Esophagus (tissue), 2 donors: ENCODE measurements around the gene POLA2. TPM values are rescaled to one million over a fixed set of nuclear protein-coding genes. Genes with fewer than 3 reads are reported as not detected.
A peak's percentile ranks its signal among the peaks of the same experiment; 100 is the strongest.
"Not testable (repeated sequence)": the region's sequence is repeated elsewhere in the genome, so short reads cannot be mapped to it uniquely, and the experiment has no call there.

Experiments used
- H3K27ac ChIP-seq, 2 donors: one replicate each; pipeline ENCODE4 v1.5.1; 2013; ENCODE audit warnings: low read depth in 2 of 2, mild to moderate bottlenecking in 2 of 2, inconsistent platforms in 1 of 2, low read length in 1 of 2, moderate library complexity in 1 of 2
- H3K27me3 ChIP-seq, 2 donors: one replicate each; pipeline ENCODE4 v1.6.1; 2013; ENCODE audit warnings: low read length in 2 of 2, control low read depth in 1 of 2, mild to moderate bottlenecking in 1 of 2; ENCODE audit not compliant: insufficient read depth in 2 of 2, control insufficient read depth in 1 of 2
- H3K36me3 ChIP-seq, 2 donors: one replicate each; pipeline ENCODE4 v1.6.1; 2013; ENCODE audit warnings: low read length in 1 of 2; ENCODE audit not compliant: control insufficient read depth in 2 of 2, insufficient read depth in 2 of 2
- H3K4me1 ChIP-seq, 2 donors: one replicate each; pipeline ENCODE4 v1.6.1; 2013; ENCODE audit warnings: low read length in 1 of 2; ENCODE audit not compliant: control insufficient read depth in 2 of 2, insufficient read depth in 2 of 2
- H3K4me3 ChIP-seq, 2 donors: one replicate each; pipeline ENCODE4 v1.5.1; 2013; ENCODE audit warnings: low read length in 2 of 2, mild to moderate bottlenecking in 2 of 2, low read depth in 1 of 2, moderate library complexity in 1 of 2
- H3K9me3 ChIP-seq, 2 donors: one replicate each; pipeline ENCODE4 v1.6.1; 2013; ENCODE audit warnings: mild to moderate bottlenecking in 2 of 2, low read depth in 1 of 2, low read length in 1 of 2, moderate library complexity in 1 of 2; ENCODE audit not compliant: control insufficient read depth in 2 of 2, insufficient read depth in 1 of 2
- WGBS, 2 donors: extraction: QIAGEN DNeasy Blood & Tissue Kit; methylation state at CpG; one replicate each; pipeline ENCODE4 v1.1.7; 2013; 5-methylcytosine and 5-hydroxymethylcytosine counted together
- polyA plus RNA-seq, 2 donors: library from polyadenylated mRNA; stranded (reverse); fragments of 200-250 nt; gene quantifications; one replicate each; pipeline ENCODE4 v1.2.3, GENCODE V29; 2013
- donor health status: healthy with polysubstance abuse.
- donor health status: Bipolar disorder and iron deficiency.

The POLA2 gene
- polyA plus RNA-seq, 2 donors: 8.5 to 9.2 TPM

- Histone ChIP-seq H3K36me3 (no peaks in the 10 kb centered on the region), H3K27me3 (no peaks in the 10 kb centered on the region), H3K4me3 (no peak overlapping the region), H3K9me3 (no peaks in the 10 kb centered on the region), H3K27ac (no peak overlapping the region), H3K4me1 (peaks cover 0 to 2% of the 10 kb centered on the region in 2 donors)
- WGBS, 2 donors: 94 to 95% methylated on average over 17 of the region's 17 CpGs
These were observed 1.5 kb upstream of the POLA2 start for GRCh38 chr11:65260302-65260701.

DNA sequence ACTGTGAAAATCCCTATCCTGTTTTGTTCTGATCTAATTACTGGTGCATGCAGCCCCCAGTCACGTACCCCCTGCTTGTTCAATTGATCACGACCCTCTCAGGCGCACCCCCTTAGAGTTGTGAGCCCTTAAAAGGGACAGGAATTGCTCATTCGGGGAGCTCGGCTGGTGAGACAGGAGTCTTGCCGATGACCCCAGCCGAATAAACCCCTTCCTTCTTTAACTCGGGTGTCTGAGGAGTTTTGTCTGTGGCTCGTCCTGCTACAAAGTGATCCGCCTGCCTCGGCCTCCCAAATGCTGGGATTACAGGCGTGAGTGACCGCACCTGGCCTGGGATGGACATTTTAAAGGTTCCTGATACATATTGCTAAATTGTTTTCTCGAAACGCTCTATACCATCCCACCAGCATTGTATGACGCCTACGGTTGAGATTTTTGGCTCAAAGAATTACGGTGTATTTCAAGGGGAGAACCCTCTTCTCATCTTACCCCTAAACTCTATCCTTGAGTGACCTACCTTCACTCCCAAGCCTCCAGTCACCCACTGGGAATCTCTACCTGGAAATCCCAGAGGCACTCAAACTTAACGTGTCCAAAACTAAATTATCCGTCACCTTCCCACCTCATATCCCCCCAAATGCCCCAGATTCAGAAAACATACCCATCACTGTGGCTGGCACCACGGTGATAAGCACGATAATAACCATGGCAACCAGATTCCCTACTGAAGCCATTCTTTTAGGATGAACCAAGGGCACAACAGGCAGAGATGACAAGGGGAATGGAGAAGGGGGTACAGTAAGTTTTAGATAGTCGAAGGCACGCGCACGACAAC is 789 bp upstream of the POLA2 start:
- WGBS, 2 donors: 61 to 63% methylated on average over 26 of the region's 26 CpGs

DNA sequence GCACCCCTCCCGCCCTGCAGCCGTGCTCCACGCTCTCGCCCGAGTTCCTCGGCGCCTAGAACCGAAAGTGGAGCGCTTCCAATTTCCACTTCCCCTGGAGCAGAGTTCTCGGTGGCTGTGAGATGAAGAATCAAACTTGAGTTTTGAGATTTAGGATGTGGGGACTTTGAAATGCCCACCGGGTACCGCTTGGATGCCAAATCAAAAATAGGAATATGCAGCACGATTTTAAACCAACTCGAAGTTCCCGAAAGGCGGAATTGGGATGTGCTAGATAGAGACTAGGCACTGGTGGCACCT is 569 bp downstream of the POLA2 start:
- WGBS, 2 donors: 0 to 1% methylated on average over 16 of the region's 16 CpGs
- no peaks in the 10 kb centered on the region for H3K27me3 ChIP-seq

More for the DNA sequence above, 789 bp upstream of the POLA2 start:
- Histone ChIP-seq H3K4me1 (peaks cover 0 to 2% of the 10 kb centered on the region in 2 donors), H3K36me3 (no peaks in the 10 kb centered on the region), H3K9me3 (no peaks in the 10 kb centered on the region), H3K27me3 (no peaks in the 10 kb centered on the region), H3K4me3 (peak overlapping the region; percentile 60 to 63), H3K27ac (peak overlapping the region; percentile 97 to 98)

GRCh38 chr11:65262776-65263175 is 1.0 kb downstream of the POLA2 start:
- Histone ChIP-seq H3K27ac (peak overlapping the region in 1 of 2 donors; percentile 9), H3K36me3 (no peaks in the 10 kb centered on the region), H3K27me3 (no peaks in the 10 kb centered on the region), H3K9me3 (no peaks in the 10 kb centered on the region), H3K4me1 (peaks cover 0 to 2% of the 10 kb centered on the region in 2 donors), H3K4me3 (peak overlapping the region; percentile 63 to 71)
- WGBS, 2 donors: 19 to 29% methylated on average over 6 of the region's 6 CpGs

More for the DNA sequence above, 569 bp downstream of the POLA2 start:
- H3K4me1 ChIP-seq: peaks cover 0 to 2% of the 10 kb centered on the region in 2 donors
- peak overlapping the region; percentile 96 to 98 for H3K27ac ChIP-seq
- H3K36me3 ChIP-seq: no peaks in the 10 kb centered on the region
- H3K9me3 ChIP-seq: no peaks in the 10 kb centered on the region
- peak overlapping the region; percentile 63 to 71 for H3K4me3 ChIP-seq

GRCh38 chr11:65264747-65265146 is 3.0 kb downstream of the POLA2 start:
- not testable (repeated sequence) for H3K4me3 ChIP-seq, H3K27ac ChIP-seq, H3K9me3 ChIP-seq, H3K36me3 ChIP-seq, H3K27me3 ChIP-seq, H3K4me1 ChIP-seq
- WGBS, 2 donors: 95% methylated on average over 11 of the region's 11 CpGs

GRCh38 chr11:65266210-65266609 is 4.4 kb downstream of the POLA2 start:
- H3K9me3 ChIP-seq: no peaks in the 10 kb centered on the region
- no peaks in the 10 kb centered on the region for H3K27me3 ChIP-seq
- no peak overlapping the region for H3K27ac ChIP-seq
- peaks cover 0 to 2% of the 10 kb centered on the region in 2 donors for H3K36me3 ChIP-seq
- WGBS, 2 donors: 90% methylated on average over 2 of the region's 2 CpGs
- no peak overlapping the region for H3K4me3 ChIP-seq
- H3K4me1 ChIP-seq: peaks cover 0 to under 1% of the 10 kb centered on the region in 2 donors

DNA sequence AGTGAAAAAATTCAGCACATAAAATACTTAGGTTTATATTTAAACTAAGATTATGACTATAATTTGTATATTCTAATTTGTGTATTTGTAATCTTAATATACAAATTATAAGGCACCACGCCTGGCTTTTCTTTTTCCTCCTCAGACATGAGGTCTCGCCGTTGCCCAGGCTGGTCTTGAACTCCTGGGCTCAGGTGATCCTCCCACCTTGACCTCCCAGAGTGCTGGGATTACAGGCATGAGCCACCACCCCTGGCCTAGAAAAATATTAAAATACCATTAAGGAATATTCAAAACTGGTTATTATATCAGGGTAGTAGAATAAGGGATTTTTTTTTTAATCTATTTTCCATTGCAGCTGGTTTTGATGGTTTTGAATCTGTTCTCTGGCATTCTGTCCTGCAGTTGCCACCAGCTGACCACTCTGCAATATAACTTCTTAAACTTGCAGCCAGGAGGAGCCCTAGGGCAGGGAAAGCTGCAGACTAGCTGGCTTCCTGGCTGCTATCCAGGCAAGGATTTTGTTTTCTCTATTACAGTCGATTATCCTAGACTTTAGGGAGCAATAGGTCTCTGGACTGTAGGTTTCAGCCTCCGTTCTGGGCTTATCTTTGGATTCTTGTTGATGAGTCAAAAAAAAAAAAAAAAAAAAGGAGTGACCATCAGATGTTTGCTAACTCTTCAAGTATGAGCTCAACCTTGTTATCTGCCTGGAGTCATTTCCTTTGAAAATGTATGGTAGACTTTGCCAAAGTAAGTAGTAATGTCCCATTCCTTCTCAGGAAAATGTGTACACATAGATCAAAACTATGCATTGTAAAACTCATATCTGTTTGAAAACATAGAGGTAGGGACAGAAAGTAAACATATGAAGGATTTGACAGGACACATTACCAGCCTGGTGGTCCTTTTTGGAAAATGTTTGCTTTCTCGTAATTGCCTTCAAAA is 13.2 kb downstream of the POLA2 start:
- Histone ChIP-seq H3K27ac (no peak overlapping the region), H3K36me3 (peaks cover 0 to 9% of the 10 kb centered on the region in 2 donors), H3K4me1 (no peaks in the 10 kb centered on the region), H3K27me3 (no peaks in the 10 kb centered on the region), H3K9me3 (no peaks in the 10 kb centered on the region), H3K4me3 (no peak overlapping the region)
- WGBS, 2 donors: 47 to 54% methylated on average over 6 of the region's 6 CpGs

DNA sequence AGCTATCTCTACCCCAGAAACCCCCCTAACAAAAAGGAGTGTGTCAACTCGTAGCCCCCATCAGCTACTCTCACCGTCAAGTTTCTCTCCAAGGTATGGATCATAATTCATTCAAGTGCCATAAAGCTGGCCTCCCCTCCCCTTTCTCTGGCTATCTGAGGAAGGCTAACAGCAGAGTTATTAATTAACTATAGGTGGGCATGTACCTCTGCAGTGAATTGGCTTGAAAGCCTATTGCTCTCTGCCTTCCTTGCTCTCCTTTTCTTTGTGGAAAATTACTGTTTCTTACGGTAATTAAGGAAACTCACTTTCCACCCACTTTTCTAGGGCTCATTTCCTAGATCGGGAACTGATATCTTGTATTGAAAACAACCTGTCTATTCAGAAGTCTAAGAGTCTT is 14.1 kb downstream of the POLA2 start:
- Histone ChIP-seq H3K27ac (no peak overlapping the region), H3K27me3 (no peaks in the 10 kb centered on the region), H3K4me1 (no peaks in the 10 kb centered on the region), H3K36me3 (peaks cover 0 to 7% of the 10 kb centered on the region in 2 donors), H3K9me3 (no peaks in the 10 kb centered on the region), H3K4me3 (no peak overlapping the region)
- WGBS, 2 donors: 70 to 93% methylated on average over 4 of the region's 4 CpGs

GRCh38 chr11:65277631-65278277 is 16.0 kb downstream of the POLA2 start:
- H3K4me1 ChIP-seq: no peaks in the 10 kb centered on the region
- 81 to 85% methylated on average over 5 of the region's 5 CpGs for whole genome bisulfite sequencing, 2 donors
- no peak overlapping the region for H3K4me3 ChIP-seq
- H3K9me3 ChIP-seq: no peaks in the 10 kb centered on the region
- no peaks in the 10 kb centered on the region for H3K27me3 ChIP-seq
- peaks cover under 1 to 21% of the 10 kb centered on the region in 2 donors for H3K36me3 ChIP-seq
- no peak overlapping the region for H3K27ac ChIP-seq
